ENCODE results near the gene PANX1.
A peak's percentile ranks its signal among the peaks of the same experiment; 100 is the strongest.
"Not testable (repeated sequence)": the region's sequence is repeated elsewhere in the genome, so short reads cannot be mapped to it uniquely, and the experiment has no call there.

The PANX1 gene, protein sequence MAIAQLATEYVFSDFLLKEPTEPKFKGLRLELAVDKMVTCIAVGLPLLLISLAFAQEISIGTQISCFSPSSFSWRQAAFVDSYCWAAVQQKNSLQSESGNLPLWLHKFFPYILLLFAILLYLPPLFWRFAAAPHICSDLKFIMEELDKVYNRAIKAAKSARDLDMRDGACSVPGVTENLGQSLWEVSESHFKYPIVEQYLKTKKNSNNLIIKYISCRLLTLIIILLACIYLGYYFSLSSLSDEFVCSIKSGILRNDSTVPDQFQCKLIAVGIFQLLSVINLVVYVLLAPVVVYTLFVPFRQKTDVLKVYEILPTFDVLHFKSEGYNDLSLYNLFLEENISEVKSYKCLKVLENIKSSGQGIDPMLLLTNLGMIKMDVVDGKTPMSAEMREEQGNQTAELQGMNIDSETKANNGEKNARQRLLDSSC

DNA sequence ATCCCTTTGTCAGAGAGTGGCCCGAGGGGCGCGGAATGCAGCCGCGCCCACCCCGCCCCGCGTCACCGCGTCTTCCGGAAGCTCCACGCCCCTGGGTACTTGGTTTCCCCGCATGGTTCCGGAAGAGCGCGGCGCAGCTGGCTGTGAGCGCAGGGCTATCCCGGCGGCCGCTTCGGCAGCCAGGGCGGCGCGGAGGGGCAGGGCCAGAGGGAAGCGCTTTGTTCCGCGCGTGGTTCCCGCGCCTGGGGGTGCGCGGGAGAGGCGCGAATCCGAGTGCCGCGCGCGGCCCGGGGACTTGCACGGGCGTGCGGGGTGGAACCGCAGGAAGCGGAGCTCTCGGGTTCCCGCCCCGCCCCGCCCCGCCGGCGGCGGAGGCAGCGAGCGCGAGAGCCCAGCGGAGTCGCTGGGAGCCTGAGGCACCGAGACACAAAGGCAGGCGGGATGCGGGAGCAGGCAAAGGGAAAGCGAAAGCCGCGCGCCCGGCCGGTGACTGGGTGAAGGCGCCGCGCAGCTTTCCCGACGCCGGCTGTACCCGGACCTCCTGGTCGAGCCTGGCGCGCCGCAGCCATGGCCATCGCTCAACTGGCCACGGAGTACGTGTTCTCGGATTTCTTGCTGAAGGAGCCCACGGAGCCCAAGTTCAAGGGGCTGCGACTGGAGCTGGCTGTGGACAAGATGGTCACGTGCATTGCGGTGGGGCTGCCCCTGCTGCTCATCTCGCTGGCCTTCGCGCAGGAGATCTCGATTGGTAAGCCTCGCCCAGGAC, at the start of gene PANX1:
Gene PANX1 (plus strand): TSS at position 96 of the 766 bp plus-strand sequence. CDS start 472 bp downstream, at position 568.
- DNase-seq (ENCODE audit: low read depth) = peak; percentile 35

DNA sequence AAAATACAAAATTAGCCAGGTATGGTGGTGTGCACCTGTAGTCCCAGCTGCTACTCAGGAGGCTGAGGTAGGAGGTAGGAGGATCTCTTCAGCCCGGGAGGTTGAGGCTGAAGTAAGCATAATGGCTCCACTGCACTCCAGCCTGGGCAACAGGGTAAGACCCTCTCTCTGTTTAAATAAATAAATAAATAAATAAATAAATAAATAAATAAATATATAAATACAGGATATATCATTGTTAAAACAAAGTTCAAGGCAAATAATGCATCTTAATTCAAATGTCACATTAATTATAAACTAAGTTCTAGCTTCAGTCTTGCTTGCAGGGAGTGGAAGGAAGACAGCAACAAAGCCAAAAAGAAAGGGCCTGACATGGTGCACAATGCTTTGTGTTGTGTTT, 44.5 kb upstream of the PANX1 start:
- DNase-seq (ENCODE audit: low read depth) = no peak

DNA sequence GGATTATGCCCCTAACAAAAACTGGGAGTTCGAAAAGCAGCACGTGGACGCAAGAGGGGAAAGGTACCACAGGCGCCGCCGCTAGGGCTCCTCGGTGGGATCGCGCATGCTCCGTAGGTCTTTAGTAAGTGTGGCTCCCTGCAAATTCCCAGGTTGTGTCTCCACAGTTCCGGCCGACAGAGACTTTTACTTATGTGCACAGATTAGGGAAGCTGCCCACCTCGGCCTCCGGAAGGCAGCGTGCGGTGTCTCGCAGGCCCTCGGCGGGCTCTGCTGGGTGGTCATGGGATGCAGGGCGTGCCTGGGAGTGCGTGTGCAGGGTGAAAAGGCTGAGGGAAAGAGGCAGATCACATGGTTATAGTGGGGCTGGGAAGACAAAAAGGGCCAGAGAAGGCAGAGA, 39.7 kb upstream of the PANX1 start:
- DNase-seq (ENCODE audit: low read depth) = no peak

DNA sequence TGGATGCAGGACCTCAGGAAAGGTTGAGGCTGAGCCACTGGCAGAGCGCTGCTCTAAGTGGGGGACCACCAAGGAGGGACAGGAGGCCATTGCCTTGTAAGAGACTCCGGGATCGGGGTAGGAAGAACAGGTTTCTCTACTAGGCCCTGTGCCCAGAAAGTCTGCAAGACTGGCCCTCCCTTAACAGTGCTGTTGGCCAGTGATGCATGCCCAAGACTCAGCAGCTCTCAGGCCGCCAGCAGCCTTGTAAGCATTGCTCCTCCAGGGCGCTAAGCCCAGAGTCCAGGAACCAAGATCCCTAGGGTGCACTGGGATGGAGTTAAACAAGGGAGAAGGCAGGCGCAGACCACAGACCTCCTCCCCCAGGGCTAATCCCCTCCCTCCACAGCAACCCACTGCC, 39.3 kb upstream of the PANX1 start:
- DNase-seq (ENCODE audit: low read depth) = no peak

DNA sequence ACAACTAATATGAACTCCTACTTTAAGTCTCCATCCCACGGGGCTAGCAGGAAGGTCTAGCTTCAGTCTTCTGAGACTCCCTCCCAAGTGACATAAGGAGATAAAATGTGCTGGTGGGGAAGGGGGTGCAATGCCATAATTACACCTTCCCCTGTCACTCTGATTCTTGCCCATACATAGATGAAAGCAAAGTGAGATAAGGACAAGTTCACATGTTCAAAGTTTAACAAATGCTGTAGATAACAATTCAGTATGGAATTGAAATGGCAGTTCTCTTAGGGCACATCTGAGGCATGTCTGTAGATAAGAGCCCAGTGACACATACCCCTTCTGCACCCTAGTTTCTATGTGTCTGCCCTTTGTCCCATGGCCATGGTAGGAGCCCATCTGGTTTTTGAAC, 38.2 kb upstream of the PANX1 start:
- no peak for DNase-seq (ENCODE audit: low read depth)

DNA sequence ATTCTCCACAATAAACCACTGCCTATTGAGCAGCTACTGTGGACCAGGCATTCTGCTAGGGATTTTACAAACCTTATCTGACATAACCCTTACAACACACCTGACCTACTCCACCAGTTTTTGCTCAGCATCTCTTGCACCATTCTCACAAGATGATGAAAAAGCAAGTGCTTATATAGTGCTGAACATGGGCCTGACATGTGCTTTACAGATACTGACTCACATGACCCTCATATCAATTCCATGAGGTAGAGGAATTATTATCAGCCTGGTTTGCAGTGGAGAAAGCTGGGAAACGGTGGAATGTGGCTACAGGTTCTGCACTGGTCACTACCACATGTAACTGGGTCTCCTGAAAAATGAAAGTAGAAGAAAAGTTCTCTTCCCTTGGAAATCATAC, 37.5 kb upstream of the PANX1 start:
- no peak for DNase-seq (ENCODE audit: low read depth)

DNA sequence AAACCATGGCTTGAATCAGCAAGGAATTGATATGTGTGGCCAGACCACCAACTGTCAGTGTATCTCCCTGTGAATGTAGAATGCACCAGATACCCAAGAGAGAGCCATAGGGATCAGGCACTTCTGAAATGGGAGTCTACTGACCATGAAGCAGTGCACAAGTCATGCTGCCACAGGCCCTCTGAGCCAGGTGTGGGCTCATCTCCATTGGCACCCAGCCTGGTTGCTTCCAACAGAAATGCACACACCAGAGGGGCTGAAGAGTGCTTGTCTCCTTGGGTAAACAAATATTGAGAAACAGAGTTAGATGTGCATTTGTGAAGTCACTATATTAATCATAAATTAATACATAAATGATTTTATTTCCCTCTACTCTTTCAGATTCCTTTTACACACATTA, 28.4 kb upstream of the PANX1 start:
- no peak for DNase-seq (ENCODE audit: low read depth)

DNA sequence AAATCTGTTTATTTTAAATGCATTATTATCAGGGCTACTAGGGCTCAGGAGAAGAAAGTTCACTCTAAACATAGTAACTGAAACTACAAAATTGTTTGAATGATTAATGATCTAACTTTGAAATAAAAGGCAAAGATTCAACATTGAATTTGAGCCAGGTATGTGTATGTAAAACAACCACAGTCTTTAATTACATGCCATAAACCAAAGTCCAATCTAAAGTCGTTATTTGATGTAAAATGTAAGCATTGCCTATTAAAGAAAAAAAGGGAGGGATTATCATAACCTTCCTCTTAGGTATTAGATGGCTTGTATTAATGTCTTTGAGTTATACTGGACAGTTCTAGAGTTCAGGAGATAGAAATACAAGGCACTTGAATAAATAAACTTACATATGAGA, 25.2 kb upstream of the PANX1 start:
- DNase-seq (ENCODE audit: low read depth) = no peak

DNA sequence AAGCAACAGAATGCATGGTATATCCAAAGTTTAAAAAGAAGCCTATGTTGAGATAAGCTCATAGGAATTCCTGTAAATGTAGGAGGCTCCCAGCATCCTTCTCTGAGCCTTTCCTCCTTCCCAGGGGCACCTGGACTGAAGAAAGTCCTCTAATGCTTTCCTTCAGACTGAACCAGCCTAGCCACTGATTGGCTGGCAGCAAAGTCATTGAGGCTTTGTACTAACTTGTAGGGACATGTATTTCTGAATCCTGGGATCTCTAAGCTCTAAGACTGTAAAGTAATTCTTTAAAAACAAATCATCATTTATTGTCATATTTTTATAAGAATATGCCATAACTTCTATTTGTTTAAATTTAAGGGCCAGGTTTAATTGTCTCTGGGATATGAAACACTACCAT, 23.9 kb upstream of the PANX1 start:
- no peak for DNase-seq (ENCODE audit: low read depth)

DNA sequence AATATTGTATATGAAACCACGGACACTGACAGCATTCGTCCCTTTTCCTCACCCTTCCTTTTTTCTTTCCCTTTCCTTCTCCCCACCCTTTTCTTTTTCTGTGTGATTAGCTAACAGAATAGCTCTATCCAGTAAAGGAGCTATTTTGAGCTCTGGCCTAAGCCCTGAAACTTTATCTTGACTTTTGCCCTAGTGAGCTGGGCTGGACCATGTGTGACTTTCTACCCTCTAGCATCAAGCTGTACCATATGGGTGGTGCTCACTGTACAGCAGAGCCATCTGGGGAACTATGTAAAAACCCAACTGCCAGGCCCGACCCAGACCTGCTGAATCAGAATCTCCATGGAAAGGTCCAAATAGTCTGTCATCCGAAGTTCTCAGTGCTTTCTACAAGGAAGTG, 21.9 kb upstream of the PANX1 start:
- DNase-seq (ENCODE audit: low read depth) = no peak

DNA sequence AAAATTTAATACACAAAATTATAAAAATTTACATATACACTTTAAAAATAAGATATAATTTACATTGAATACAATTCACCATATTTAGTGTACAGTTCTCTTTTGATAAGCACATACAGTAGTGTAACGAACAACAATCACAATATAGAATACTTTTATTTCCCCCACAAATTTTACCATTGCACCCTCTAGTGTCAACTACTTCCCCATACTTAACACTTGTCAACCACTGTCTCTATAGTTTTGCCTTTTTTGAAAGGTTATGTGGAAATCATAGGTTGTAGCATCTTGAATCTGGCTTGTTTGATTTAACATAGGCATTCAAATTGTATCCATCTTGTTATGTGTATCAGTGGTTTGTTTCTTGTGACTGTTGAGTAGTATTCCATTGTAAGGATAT, 21.3 kb upstream of the PANX1 start:
- DNase-seq (ENCODE audit: low read depth) = no peak

DNA sequence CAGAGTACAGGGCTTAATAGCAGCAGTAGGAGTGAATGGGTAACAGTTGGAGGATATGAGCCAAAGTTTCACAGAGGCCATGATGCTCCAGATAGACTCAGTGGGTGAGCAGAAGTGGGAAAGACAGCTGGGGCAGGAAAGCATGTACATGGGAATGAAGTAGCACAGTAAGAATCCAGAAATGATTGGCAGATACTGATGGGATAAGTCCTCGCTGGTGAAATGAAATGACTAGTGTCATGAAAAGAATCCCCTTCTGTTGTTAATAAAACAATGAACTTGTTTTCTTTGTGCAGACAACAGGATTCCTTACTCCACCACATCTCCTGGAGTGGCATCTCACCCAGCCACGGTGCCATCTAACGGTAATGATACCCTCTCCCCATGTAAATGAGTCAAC, 17.4 kb upstream of the PANX1 start:
- no peak for DNase-seq (ENCODE audit: low read depth)

DNA sequence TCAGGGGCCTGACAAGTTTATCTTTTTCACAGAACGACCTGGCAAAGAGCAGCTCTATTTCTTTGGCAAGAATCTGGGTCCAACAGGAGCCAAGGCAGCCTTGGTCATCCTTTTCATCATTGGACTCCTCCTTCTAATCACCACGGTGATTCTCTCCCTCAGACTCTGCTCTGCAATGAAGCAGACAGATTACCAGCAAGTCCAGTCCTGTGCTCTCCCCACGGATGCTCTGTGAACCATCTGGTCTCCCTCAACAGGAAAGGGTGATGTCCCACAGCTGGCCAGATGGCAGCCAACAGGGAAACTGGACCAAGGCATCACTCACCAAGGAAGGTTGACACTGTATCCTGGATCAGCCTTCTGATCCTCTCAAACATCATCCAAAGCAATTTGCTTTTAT, 17.0 kb upstream of the PANX1 start:
- no peak for DNase-seq (ENCODE audit: low read depth)

DNA sequence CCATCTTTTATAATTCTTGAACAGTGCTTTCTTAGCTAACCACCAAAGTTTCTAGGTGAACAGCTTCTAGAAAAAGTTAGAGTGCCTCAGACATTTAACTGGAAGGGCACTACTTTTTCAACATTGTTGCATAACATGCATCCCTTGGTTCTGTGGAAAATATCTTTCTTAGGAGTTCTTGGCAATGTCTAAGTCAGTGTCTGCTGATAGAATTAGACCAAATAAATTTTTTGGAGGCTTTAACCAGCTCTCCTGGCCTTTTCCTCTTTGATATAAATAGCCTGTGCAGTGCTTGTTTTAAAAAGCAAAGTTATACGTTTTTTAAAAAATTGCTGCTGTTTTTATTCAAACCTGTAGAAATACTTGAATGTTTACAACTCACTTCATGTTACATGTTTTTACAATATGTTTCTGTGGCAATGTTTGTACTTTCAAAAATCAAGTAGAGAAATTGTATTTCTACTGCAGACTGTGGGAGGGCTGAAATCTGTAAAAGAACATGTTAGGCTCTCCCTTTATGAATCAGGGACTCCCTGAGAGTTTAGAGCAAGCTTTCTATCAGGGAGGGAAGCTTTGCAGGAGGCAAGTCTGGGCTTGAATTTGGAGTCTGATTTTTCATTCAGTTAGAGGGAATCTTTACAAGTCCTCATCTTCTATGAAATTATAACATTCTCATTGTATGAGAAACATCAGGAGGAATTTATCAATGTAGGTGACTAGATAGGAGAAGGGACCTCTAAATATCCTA, 16.3 kb upstream of the PANX1 start:
- no peak for DNase-seq (ENCODE audit: low read depth)

DNA sequence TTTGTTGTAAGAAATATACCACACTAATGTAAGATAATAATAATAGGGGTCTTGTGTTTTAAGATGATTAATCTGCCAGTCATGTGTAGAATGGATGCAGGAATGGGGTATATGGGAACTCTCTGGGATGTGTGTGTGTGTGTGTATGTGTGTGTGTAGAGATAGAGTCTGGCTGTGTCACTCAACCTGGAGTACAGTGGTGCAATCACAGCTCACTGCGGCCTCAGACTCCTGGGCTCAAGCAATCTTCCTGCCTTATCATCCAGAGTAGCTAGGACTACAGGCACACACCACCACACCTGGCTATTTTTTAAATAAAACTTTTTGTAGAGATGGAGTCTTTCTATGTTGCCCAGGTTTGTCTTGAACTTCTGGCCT, 11.5 kb upstream of the PANX1 start:
- DNase-seq (ENCODE audit: low read depth) = no peak

DNA sequence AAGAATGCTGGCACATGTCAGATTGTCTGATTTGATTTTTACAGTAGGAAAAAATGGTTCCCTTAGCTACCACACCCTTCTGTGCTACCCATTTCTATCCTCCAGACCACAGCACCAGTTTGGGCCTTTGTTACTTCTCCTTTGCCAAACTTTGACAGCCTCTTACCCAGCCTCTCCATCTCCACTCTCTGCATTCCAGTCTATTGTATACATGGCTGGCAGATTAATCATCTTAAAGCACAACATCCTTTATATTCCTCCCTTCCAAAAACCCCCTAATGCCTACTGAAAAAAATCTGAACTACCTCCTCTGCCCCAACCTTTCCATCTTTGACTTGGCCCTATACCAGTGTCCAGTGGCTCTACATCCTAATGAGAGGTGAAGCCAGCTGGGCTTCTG, 10.8 kb upstream of the PANX1 start:
- no peak for DNase-seq (ENCODE audit: low read depth)

DNA sequence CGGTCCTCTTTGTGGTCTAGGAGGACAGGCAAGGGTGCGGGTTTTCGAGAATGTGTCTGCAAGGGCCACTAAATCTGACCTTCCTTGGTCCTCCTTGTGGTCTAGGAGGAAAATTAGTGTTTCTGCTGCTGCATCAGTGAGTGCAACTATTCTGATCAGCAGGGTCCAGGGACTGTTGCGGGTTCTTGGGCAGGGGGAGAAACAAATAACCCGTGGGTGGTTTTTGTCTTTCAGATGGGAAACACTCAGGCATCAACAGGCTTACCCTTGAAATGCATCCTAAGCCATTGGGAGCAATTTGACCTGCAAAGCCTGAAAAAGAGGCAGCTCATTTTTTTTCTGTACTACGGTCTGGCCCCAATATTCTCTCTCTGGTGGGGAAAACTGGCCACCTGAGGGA, 9.0 kb upstream of the PANX1 start:
- DNase-seq (ENCODE audit: low read depth) = not testable (repeated sequence)

DNA sequence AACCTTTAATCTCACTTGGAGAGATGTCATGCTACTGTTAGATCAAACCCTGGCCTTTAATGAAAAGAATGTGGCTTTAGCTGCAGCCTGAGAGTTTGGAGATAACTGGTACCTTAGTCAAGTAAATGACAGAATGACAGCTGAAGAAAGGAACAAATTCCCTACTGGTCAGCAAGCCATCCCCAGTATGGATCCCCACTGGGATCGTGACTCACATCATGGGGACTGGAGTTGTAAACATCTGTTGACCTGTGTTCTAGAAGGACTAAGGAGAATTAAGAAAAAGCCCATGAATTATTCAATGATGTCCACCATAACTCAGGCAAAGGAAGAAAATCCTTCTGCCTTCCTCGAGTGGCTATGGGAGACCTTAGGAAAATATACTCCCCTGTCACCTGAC, 8.1 kb upstream of the PANX1 start:
- DNase-seq (ENCODE audit: low read depth) = not testable (repeated sequence)

DNA sequence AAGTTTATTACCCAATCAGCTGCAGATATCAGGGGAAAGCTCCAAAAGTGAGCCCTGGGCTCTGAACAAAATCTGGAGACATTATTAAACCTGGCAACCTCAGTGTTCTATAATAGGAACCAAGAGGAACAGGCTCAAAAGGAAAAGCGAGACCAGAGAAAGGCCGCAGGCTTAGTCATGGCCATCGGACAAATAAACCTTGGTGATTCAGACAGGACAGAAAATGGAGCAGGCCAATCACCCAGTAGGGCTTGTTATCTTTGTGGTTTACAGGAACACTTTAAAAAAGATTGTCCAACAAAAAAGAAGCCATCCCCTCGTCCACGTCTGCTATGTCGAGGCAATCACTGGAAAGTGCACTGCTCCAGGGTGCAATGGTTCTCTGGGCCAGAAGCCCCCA, 7.7 kb upstream of the PANX1 start:
- DNase-seq (ENCODE audit: low read depth) = no peak

DNA sequence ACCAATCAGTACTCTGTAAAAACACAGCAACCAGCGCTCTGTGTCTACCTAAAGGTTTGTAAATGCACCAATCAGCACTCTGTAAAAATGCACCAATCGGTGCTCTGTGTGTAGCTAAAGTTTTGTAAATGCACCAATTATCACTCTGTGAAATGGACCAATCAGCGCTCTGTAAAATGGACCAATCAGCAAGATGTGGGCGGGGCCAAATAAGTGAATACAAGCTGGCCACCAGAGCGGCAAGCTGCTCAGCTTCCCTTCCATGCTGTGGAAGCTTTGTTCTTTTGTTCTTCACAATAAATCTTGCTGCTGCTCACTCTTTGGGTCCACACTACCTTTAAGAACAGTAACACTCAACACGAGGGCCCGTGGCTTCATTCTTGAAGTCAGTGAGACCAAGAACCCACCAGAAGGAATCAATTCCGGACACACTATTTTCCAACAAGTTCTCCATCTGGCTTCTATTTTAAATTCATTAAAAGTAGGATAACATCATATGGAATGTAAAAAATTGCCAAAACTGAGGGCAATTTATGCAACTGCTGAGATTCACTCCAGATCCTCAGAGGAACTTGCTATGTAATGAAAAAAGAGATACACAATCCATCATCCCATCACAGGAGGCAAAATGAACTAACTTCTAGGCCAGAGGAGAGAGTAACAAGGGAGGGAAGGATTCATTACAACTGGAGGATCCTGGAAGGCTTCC, 3.1 kb upstream of the PANX1 start:
- DNase-seq (ENCODE audit: low read depth) = no peak

DNA sequence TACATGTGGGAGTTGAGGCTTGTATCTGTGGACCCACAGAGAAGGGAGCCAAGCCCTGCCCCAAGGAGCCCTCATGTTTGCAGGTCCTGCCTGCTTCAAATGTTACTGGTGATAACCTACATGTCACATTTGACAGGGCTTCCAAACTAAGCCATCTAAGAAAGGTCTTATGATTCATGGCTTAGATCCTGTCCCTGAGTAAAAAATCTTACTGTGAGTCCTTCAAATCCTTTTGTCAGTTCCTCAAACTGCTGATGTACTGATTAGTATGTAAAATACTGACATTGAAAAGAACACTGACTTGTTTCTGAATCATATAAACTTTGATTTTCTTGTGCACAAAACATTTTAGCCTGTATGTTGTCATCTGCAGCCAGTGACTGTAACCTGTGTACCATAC, 1.0 kb upstream of the PANX1 start:
- DNase-seq (ENCODE audit: low read depth) = no peak

DNA sequence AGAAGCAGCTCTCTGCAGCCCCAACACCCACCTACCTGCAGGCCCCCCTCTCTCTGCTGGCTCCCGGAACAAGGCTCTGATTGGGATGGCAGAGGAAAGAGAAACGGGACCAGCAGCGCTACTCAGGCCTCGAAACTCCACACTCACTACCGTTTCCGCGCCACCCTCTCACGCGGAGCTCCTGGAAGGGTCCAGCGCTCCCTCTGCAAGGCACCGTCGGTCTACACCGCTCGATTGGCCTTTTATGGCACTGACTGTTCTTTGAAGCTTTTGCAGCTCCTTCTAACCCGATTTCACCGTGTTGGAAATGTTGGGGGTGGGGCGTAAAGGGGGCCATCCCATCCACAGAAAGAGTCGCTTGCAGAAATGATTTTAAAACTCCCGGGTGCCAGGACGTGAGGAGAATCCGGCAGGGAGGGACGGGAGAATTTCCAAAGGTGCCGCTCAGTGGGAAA, 323 bp upstream of the PANX1 start:
- no peak for DNase-seq (ENCODE audit: low read depth)
